Activated CD4-positive, alpha-beta T cell treated with anti-CD3 and anti-CD28 coated beads, Interleukin-2, Interleukin-4, amounts not matched to agents 100 ng/mL and 50 ng/mL, durations not matched to agents 16 hours and 8 hours (primary cell): ENCODE data around the gene WDR70.
A peak's percentile ranks its signal among the peaks of the same experiment; 100 is the strongest.
"Not testable (repeated sequence)": the region's sequence is repeated elsewhere in the genome, so short reads cannot be mapped to it uniquely, and the experiment has no call there.

Source experiments
- DNase-seq: peaks from one replicate; pipeline ENCODE4 v3.0.0-alpha.2; 2020; ENCODE audit warnings: low spot score

WDR70 gene

DNA sequence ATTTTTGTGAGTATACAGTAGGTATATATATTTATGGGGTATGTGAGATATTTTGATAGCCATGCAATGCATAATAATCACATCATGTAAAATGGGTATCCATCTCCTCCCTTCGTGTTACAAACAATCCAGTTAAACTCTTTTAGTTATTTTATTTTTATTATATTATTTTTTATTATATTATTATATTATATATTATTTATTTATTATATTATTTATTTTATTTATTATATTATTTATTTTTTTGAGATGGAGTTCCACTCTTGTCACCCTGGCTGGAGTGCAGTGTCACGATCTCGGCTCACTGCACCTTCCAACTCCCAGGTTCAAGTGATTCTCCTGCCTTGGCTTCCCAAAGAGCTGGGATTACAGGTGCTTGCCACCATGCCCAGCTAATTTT lies 138.6 kb downstream of the WDR70 start:
- no peak for DNase-seq

DNA sequence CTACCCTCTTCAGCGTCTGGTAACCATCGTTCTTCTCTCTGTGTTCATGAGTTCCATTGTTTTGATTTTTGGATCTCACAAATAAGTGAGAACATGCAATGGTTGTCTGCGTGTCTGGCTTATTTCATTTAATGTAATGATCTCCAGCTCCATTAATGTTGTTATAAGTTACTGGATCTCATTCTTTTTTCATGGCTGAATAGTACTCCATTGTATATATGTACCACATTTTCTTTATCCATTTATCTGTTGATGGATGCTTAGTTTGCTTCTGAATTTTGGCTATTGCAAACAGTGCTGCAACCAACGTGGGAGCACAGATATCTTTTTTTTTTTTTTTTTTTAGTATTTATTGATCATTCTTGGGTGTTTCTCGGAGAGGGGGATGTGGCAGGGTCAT lies 139.2 kb downstream of the WDR70 start:
- DNase-seq = not testable (repeated sequence)

DNA sequence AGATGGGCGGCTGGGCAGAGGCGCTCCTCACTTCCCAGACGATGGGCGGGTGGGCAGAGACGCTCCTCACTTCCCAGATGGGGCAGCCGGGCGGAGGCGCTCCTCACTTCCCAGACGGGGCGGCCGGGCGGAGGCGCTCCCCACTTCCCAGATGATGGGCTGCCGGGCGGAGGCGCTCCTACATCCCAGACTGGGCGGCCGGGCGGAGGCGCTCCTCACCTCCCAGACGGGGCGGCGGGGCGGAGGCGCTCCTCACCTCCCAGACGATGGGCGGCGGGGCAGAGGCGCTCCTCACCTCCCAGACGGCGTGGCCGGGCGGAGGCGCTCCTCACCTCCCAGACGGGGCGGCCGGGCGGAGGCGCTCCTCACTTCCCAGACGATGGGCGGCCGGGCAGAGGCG lies 140.2 kb downstream of the WDR70 start:
- DNase-seq = no peak

DNA sequence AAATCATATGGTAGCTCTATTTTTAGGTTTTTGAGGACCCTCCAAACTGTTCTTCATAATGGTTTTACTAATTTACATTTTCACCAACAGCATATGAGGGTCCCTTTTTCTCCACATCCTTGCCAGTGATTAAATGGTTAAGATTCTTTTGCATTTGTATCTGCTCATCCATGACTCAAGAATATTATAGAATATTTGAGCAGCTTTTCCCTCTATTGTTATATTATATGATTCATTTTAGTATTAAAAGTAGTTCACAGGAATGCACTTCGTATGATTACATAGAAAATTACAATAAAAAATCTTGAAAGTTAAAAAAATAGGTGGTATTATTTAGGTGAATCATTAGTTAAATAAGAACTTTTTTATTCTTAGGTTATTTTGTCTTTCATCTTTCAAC lies 140.7 kb downstream of the WDR70 start:
- no peak for DNase-seq

DNA sequence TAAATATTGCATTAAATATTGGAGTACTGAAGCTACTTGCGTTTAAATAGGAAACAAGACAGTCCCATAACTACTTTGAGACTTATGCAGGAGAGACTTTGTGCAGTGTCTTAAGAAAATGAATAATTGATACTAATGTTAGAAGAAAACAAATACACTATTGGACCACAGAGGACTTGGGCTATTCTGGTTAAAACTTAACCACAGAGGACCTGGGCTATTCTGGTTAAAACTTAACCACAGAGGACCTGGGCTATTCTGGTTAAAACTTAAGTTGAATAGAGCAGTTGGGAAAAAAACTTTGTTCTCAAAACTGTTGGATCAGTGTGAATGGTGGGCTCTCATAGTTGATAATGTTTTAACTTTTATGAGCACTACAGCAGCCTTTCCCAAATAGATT lies 141.7 kb downstream of the WDR70 start:
- no peak for DNase-seq

DNA sequence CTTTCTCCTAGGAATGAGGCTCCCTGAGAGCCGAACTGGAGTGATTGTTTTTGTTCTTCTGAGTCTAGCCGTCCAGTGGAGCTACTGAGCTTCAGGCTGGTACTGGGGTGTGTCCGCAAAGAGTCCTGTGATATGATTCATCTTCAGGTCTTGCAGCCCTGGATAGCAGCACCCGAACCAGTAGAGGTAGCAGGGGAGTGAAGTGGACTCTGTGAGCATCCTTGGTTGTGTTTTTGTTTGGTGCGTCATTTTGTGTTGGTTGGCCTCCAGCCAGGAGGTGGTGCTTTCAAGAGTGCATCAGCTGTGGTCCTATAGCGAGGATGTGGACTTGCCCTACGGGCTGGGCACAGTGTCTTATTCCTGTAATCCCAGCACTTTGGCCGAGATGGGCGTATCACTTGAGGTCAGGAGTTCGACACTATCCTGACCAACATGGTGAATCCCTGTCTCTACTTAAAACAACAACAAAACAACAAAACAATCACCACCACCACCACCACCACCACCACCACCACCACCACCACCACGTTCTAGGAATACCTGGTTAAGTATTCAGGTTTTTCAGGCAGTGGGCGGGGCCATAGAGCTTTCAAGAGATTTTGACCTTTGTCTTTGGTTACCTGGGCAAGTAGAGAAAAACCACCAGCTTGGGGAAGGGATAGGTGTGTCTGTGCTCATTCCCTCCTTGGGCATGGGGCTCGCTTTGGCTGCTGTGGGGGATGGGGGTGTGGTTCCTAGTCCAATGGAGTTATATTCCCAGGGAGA lies 154.0 kb downstream of the WDR70 start:
- DNase-seq = no peak

DNA sequence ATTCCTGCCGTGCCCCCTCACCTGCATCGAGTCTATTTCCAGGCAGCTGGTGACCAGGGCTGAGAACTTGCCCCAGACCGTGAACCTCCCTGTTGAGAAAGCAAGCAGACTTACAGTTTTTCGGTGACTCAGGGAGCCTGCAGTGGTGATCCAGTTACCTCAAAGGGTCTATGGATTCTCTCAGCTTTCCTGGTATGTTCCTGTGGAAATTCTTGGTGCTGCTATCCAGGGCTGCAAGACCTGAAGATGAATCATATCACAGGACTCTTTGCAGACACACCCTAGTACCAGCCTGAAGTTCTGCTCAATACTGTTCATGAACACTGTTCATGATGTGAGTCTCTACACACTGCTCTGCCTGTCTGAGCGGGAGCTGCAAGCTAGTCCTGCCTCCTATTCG lies 154.7 kb downstream of the WDR70 start:
- no peak for DNase-seq

DNA sequence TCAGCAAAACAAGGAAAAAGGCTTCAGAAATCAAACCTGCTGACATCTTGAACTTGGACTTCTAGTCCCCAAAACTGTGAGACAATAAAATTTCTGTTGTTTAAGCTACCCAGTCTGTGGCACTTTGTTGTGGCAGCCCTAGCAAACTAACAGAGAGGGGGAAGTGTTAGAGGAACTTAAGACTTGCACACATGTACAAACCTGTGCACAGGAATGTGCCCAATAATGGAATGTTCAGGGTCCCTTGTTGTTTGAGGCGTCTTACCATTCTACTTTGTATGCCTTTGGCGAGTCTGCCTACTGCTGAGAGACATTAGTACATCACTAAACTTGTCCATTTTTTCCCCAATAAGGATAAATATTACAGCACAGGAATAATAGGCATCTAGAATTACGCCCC lies 160.3 kb downstream of the WDR70 start:
- DNase-seq = no peak

DNA sequence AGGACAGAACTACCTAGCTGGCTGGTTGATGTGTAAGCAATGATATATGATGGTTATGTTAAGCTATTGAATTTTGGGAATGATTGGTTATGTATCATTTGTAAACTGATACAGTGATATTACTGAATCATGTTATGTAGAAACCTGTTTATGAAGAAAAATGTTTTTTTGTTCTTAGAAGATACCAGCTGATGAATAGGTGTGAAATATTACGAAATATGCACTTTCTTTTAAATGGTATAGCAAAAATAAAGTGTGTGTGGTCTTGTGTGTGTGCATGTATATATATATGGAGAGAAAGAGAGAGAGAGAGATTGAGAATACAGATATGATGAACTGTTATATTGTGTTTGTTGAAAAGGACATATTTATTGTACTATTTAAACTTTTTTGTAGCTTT lies 164.1 kb downstream of the WDR70 start:
- no peak for DNase-seq

DNA sequence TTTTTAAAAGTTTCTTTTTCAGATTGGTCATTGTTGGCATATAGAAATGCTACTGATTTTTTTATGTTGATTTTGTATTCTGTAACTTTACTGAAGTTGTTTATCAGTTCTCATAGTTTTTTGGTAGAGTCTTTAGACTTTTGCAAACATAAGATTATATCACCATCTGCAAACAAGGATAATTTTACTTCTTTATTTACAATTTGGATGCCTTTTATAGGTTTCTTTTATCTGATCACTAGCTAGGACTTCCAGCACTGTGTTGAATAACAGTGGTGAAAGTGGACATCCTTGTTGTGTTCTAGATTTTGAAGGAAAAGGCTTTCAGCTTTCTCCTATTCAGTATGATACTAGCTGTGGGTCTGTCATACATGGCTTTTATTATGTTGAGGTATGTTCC lies 170.3 kb downstream of the WDR70 start:
- DNase-seq = no peak

DNA sequence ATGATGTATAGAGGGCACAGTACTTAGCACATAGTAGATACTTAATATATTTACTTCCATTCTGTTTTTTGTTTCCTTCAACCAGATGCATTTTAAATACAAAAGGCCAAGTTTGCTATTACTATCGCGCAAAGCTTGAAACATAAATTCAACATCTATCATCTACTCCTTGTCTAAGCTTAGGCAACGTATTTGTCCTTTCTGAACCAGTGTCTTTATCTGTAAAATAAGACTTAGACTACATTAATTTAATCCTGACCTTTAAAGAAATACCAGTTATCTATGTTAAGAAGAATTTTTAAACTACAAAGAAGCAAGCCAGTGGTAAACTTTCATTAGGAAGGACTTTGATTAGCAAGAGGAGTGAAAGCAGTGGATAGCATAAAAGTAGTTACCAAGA lies 173.0 kb downstream of the WDR70 start:
- no peak for DNase-seq

DNA sequence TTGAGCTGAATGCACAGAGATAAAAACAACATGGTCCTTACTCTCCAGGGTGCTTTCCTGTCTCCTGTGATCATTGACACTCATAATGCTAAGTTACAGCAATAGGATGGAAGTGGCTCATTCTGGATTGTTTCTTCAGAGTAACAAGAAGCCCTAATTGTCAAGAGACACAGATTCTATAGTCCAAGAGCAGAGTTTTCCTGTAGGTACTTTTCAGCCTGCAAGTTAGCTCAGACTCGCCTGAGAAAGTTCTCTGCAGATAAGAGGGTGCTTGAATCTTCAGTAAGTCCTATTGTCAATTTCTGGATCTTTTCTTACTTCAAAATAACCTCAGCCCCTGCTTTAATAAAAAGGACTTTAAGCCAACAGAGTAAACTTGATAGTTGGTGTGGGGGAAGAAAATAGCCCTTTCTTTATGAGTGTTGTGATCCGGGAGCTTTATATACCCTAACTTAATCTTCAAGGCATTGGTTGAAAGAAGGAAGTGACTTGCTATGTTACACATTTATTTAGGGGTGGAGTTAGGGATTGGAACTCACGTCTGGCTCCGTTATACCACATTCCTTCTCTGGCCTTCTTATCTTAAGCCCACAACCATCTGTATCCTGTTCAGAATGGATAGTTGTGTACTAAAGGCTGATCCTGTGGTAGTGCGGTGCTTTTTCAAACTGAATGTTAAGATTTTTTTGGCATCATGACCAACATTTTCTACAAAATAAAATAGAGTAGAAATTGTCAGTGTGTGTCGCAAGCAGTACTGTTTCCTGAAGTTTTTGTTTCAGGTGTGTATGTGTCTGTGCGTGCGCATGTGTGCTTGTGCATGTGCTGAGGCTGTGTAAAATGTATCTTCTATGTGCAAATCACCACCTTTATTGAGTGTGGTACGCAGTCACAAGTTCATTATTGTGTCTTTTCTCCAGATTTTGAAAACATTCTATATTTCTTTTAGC lies 173.9 kb downstream of the WDR70 start:
- no peak for DNase-seq

DNA sequence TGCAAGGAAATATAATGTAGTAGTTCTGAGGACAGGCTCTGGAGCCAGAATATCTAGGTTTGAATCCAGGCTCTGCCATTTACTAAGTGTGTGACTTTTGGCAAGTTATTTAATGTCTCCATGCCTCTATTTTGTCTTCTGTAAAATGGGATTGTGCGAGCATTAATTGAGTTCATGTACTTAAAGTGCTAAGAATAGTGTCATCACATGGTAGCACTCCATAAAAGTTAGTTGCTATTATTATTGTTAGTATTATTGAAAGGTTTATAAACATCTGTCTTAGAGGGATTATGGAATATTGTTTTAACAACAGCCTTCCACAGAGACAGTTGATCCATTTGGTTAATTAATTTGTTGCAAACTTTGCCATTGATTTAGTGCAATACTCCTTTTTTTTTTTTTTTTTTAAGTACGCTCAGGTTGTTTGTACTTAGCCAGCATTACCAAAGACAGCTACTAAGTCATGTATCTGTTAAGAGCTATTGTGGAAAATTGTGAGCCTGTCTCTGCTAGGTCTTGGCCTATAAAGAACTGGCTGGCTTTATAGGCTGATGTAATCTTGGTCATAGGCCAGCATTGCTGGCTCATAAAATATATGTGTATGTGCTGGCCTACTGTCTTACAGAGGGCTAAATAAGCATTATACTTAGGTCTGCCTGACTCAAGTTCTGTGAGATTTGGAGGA lies 174.7 kb downstream of the WDR70 start:
- DNase-seq = no peak

DNA sequence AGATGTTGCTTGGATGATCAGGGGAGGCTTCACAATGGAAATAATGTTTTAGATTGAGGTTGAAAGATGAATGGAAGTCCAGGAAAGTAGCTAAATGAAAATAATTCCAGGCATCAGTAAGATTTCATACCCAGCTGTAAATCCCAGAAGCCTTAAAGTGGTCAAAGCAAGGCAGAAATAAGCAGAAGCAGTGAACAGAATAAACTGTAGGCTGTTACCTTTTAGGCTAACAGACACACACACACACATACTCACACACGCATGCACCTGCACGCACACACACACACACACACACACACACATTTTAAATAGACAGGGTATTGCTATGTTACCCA lies 175.3 kb downstream of the WDR70 start:
- no peak for DNase-seq

DNA sequence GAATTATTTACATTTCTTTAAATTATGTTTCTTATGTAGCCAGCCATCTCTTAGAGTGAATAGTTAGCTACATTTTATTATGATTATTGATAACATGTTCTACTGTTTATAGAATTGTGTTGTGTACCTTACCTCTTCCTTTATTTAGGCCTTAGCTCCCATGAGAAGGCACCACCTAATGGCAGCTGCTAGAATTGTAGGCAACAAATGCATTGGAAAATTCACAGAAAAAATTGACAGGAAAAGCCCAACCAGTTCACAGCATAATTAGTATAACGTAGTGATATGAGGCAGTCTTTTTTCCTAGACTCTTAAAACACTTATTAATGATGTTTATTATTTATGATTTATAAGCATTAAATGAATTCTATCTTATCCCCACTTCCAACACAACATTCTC lies 175.8 kb downstream of the WDR70 start:
- peak; percentile 19 for DNase-seq

DNA sequence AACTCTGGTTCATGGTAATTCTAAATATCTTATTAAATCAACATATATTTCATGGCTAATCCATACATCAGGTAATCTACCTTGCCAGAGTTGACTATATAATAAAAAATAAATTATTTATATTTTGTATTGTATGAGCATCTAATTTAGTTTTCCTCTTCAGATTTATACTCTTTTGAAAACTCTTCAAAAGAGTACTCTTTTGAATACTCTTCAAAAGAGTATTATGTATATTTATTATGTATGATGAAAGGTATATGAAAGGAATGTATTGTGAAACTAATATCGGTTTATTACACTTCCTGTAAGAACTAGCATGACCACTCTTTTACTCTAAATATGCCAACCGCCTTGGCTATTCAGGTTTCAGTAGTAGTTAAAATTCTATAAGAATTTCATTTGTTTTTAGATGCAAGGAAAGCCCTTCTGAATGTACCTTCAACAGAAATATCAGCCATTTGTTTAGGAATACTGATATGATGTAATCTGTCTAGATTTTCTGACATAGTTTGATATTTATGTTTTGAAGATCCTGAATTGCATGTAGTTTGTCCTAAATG lies 178.7 kb downstream of the WDR70 start:
- no peak for DNase-seq

DNA sequence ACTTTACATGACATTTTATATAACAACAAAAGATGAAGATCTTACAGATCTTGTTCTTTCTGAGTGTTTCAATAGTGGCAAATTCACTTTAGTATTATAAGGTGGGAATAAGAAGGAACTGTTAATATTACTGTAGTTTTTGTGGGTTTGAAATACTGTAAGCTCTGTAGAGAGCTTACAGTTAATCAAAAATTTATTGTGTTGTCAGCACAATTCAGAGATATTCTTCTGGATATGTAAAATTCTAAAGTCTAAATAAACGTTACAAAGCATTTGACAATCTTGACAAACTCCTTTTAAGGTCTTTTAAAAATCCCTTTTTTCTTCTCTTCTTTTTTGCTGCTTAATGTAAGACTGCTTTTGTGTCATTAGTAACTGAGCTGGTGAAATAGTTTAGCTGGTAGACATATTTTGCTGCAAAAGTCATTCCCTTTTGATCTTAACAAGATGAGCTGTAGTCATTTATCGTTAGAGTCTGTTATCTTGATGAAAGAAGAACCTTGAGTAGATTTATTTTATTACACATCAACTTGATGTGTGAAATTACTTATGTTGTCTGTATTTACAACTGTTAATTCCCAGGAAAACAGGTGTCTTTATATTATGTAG lies 186.0 kb downstream of the WDR70 start:
- DNase-seq = no peak

DNA sequence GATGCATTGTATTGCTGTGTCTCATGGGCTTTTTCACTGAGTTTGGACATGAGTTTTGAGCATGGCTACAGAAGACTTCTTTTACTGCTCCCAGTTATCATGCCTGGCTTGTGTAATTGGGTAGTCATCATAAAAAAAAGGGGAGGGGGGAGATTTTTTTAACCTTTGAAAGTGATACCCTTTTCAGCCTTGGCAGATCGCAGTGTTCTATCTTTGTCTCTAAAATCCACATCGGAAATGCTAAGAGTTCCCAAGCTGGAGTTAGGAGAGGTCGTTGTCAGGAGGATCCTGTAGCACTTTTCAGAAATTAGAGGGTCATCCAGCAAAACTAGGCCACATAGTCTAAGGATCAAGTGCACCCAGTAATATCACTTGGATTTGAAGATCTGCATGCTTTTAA lies 188.4 kb downstream of the WDR70 start:
- no peak for DNase-seq

DNA sequence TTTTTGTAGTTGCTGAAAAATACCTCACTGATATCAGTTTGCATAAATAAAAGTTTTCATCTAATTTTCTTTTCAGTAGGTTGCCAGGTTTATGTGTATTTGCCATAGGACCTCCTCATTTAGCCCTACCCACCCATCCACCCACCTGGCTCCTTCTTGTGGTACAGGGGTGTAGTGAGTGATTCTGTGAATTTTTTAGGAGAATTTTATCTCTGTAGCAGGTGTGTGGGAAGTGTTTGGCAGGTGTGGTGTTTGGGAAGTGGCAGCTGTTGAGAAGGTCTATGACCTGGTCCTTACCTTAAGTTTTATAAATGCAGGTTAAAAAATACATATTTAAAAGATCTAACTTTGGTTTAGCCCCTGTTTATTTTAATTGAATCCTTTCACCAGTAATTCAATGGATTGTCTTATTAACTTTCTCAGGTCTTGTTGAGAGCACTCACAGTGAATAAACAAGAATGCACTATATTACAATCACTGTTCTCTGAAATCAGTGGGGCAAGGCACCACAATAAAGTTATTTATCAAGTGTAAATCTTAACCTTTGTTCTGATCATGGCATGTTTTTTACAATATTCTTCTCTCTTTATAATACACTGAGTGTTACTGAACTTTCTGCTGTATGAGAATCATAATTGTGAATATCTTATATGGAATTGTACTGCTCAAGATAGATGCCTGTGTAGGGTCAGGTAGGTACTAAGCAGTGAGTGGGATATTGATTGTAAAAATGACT lies 189.1 kb downstream of the WDR70 start:
- DNase-seq = no peak

DNA sequence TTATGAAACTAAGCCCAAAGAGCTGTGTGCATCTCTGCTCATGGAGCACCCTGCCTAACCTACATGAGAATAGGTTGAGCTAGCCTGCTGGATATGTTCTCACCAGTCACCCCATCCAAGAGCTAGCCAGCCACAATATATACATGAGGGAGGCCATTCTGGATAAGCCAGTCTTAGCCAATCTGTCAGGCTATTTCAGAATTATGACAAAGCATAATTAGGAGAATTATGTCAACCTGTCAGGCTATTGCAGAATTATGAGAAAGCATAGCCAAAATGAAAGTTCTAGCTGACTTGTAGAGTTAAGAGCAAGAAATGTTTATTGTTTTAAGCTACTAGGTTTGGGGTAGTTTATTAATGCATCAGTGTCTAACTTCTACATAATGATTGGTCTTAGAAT lies 189.8 kb downstream of the WDR70 start:
- no peak for DNase-seq

DNA sequence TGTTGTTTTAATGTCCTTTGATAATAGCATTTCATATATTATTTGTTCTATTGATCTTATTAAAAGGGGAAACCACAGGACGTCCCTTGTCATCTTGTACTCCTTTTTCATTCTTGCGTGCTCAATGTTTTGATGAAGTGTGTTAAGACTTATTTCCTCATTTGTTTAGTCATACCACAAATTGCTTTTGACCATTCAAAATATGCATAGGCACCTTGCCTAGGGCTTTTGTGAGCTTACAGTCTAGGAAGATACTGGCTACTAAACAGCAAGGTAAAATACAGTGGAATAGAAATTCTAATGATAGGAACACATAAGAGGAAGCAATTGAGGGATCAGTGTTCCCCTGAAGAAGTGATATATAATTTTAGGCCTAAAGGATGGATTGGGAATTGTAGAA lies 190.3 kb downstream of the WDR70 start:
- DNase-seq = no peak

DNA sequence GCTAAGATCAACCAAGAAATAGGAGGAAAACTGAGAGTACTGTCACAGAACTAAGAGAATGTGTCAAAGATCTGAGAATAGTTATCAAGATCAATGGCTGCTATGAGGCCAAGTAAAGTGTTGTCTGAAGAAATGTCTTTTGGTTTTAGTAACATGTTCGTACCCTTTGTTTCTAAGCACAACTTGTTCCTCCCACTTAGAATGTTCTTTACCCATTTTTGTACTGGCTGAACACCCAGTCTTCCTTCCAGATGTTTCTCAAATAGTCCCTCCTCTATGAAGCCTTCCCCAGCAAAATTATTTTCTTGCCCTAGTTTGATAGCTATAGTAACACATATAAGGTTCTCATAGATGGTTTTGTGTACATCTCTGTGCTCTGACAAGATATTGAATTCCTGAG lies 191.5 kb downstream of the WDR70 start:
- no peak for DNase-seq
